ENCODE measurements around the gene PDZD8. TPM values are rescaled to one million over a fixed set of nuclear protein-coding genes. Genes with fewer than 3 reads are reported as not detected.

PDZD8 gene
- total RNA-seq, 1 experiment from 2014 or later = 16.0 TPM

GRCh38 chr10:117262903-117263293, 112.3 kb downstream of the PDZD8 start:
- POLR2A ChIA-PET (ENCODE audit: unreplicated experiment) = no interaction called here
- Histone ChIP-seq H3K36me3 (ENCODE audit: low read depth) (no peaks in the 10 kb centered on the region), H3K79me2 (ENCODE audit: low read depth) (no peaks in the 10 kb centered on the region), H4K20me1 (ENCODE audit: insufficient read depth) (no peaks in the 10 kb centered on the region), H3K9me3 (ENCODE audit: insufficient read depth, low read depth) (no peaks in the 10 kb centered on the region), H3K4me2 (no peak overlapping the region), H3K9me2 (ENCODE audit: insufficient read depth) (no peaks in the 10 kb centered on the region), H3K27me3 (ENCODE audit: insufficient read depth, low read depth) (0 out of 2 replicates have a peak, but pooled peaks cover under 1% of the 10 kb centered on the region), H3K4me1 (replicated peaks; ENCODE audit: insufficient read depth) (no peaks in the 10 kb centered on the region), H3F3A (ENCODE audit: insufficient read depth, low read depth) (no peaks in the 10 kb centered on the region), H2AFZ (no peak overlapping the region), H3K27ac (no peak overlapping the region), H3K4me3 (no peak overlapping the region)
- no peak for DNase-seq
- BruUV-seq (replicated peaks) = no TSS peak
- CTCF ChIA-PET = interaction anchor here (0.6 kb wide), 1 partner anchor 395 kb away, joined by 4 read pairs; no protein-coding TSS in a partner anchor
- intact Hi-C loops (cut with micrococcal nuclease; ENCODE audit: unreplicated experiment) = no loop called here
- TF ChIP-seq EZH2 (IDR thresholded peaks at IDR 0.05; ENCODE audit: low read depth) (no peak), CTCF (conservative IDR thresholded peaks at IDR 0.05) (no peak)

- ChIA-PET POLR2A (ENCODE audit: unreplicated experiment) (no interaction called here), CTCF (interaction anchor here (0.6 kb wide), 1 partner anchor 395 kb away, joined by 4 read pairs; no protein-coding TSS in a partner anchor)
- Histone ChIP-seq H4K20me1 (ENCODE audit: insufficient read depth) (no peaks in the 10 kb centered on the region), H3K4me3 (no peak overlapping the region), H3K9me2 (ENCODE audit: insufficient read depth) (no peaks in the 10 kb centered on the region), H3K27ac (no peak overlapping the region), H3K4me2 (no peak overlapping the region), H3K27me3 (ENCODE audit: insufficient read depth, low read depth) (0 out of 2 replicates have a peak, but pooled peaks cover 5% of the 10 kb centered on the region), H3K4me1 (replicated peaks; ENCODE audit: insufficient read depth) (no peaks in the 10 kb centered on the region), H3K9me3 (ENCODE audit: insufficient read depth, low read depth) (no peaks in the 10 kb centered on the region), H2AFZ (no peak overlapping the region), H3F3A (ENCODE audit: insufficient read depth, low read depth) (no peaks in the 10 kb centered on the region), H3K36me3 (ENCODE audit: low read depth) (no peaks in the 10 kb centered on the region), H3K79me2 (ENCODE audit: low read depth) (no peaks in the 10 kb centered on the region)
- intact Hi-C loops (cut with micrococcal nuclease; ENCODE audit: unreplicated experiment) = no loop called here
- BruUV-seq (replicated peaks) = no TSS peak
- DNase-seq = no peak
- TF ChIP-seq CTCF (conservative IDR thresholded peaks at IDR 0.05) (no peak), EZH2 (IDR thresholded peaks at IDR 0.05; ENCODE audit: low read depth) (no peak)
Observed at GRCh38 chr10:117262291-117262902, 112.8 kb downstream of the PDZD8 start.

- Histone ChIP-seq H3K9me3 (ENCODE audit: insufficient read depth, low read depth) (no peaks in the 10 kb centered on the region), H3K9me2 (ENCODE audit: insufficient read depth) (no peaks in the 10 kb centered on the region), H3F3A (ENCODE audit: insufficient read depth, low read depth) (no peaks in the 10 kb centered on the region), H2AFZ (no peak overlapping the region), H4K20me1 (ENCODE audit: insufficient read depth) (no peaks in the 10 kb centered on the region), H3K36me3 (ENCODE audit: low read depth) (no peaks in the 10 kb centered on the region), H3K4me3 (no peak overlapping the region), H3K27ac (no peak overlapping the region), H3K4me2 (no peak overlapping the region), H3K4me1 (replicated peaks; ENCODE audit: insufficient read depth) (no peaks in the 10 kb centered on the region), H3K79me2 (ENCODE audit: low read depth) (no peaks in the 10 kb centered on the region), H3K27me3 (ENCODE audit: insufficient read depth, low read depth) (0 out of 2 replicates have a peak, but pooled peaks cover 5% of the 10 kb centered on the region)
- no peak for DNase-seq
- intact Hi-C loops (cut with micrococcal nuclease; ENCODE audit: unreplicated experiment) = no loop called here
- TF ChIP-seq EZH2 (IDR thresholded peaks at IDR 0.05; ENCODE audit: low read depth) (no peak), CTCF (conservative IDR thresholded peaks at IDR 0.05) (no peak)
- no TSS peak for BruUV-seq (replicated peaks)
- ChIA-PET POLR2A (ENCODE audit: unreplicated experiment) (no interaction called here), CTCF (no interaction called here)
Observed at GRCh38 chr10:117261501-117261900, 113.7 kb downstream of the PDZD8 start.
